ENCODE results near the gene OR13J1. TPM values are rescaled to one million over a fixed set of nuclear protein-coding genes. Genes with fewer than 3 reads are reported as not detected.

The OR13J1 gene
- total RNA-seq, 2 experiments from 2014 or later, result not detected

DNA sequence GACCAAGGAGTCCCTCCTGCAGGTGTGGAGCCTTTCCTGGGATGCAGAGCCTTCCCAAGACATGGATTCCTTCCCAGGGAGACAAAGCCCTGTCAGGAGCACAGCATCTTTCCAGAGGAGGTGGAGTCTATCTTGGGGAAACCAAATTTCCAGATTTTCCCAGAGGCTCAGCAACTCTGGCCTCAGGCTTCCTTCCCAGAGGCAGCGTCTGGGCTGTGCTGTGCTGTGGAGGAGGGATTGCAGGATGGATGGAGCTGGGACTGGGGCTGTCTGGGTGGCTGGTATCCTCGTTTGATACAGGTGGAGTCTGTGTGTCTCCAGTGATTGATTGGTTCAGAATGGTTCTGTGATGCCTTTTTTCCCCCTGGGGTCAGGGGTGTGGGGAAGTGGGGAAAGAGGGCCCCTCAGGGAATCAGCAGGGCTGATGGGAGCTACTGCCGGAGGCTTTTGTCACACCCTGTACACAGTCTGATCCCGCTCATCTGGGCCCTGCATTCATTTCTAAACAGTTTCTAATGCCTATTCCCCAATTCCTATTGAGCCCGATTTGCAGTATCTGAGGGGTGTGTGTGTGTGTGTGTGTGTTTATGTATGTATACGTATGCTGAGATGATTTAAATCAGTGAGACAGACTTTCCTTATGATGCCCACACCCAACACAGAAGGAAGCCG is 16.0 kb downstream of the OR13J1 start:
- Histone ChIP-seq H3K4me1 (ENCODE audit: insufficient read depth, low read length) (no peaks in the 10 kb centered on the region), H3K27me3 (ENCODE audit: control insufficient read depth in 1 of 2, insufficient read depth in 2 of 2, low read length in 2 of 2) (no peaks in the 10 kb centered on the region), H3K27ac (ENCODE audit: low read depth in 1 of 2, low read length in 2 of 2) (no peak overlapping the region), H3K36me3 (ENCODE audit: insufficient read depth, low read length) (no peaks in the 10 kb centered on the region), H3K4me3 (ENCODE audit: low read length) (no peak overlapping the region), H3K9me3 (ENCODE audit: control insufficient read depth in 1 of 2, insufficient read depth in 1 of 2, low read length in 2 of 2) (no peaks in the 10 kb centered on the region)
- no peak overlapping the region for H3K27ac Mint-ChIP-seq
- CTCF ChIA-PET, result no interaction called here
- DNase-seq (no peak), ATAC-seq (ENCODE audit: poor library complexity) (no peak)
- intact Hi-C loops (cut with DNase I, micrococcal nuclease), result no loop called here
- H3K4me1 Mint-ChIP-seq (ENCODE audit: low read depth), result no peaks in the 10 kb centered on the region
- H3K27me3 Mint-ChIP-seq, result no peaks in the 10 kb centered on the region
- TF ChIP-seq, protein P1, sequence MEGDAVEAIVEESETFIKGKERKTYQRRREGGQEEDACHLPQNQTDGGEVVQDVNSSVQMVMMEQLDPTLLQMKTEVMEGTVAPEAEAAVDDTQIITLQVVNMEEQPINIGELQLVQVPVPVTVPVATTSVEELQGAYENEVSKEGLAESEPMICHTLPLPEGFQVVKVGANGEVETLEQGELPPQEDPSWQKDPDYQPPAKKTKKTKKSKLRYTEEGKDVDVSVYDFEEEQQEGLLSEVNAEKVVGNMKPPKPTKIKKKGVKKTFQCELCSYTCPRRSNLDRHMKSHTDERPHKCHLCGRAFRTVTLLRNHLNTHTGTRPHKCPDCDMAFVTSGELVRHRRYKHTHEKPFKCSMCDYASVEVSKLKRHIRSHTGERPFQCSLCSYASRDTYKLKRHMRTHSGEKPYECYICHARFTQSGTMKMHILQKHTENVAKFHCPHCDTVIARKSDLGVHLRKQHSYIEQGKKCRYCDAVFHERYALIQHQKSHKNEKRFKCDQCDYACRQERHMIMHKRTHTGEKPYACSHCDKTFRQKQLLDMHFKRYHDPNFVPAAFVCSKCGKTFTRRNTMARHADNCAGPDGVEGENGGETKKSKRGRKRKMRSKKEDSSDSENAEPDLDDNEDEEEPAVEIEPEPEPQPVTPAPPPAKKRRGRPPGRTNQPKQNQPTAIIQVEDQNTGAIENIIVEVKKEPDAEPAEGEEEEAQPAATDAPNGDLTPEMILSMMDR (IDR thresholded peaks at IDR 0.05), result no peak
- no peak overlapping the region for H3K4me3 Mint-ChIP-seq
- no peaks in the 10 kb centered on the region for H3K9me3 Mint-ChIP-seq
- no peaks in the 10 kb centered on the region for H3K36me3 Mint-ChIP-seq (ENCODE audit: low read depth)
- POLR2A ChIA-PET, result no interaction called here

DNA sequence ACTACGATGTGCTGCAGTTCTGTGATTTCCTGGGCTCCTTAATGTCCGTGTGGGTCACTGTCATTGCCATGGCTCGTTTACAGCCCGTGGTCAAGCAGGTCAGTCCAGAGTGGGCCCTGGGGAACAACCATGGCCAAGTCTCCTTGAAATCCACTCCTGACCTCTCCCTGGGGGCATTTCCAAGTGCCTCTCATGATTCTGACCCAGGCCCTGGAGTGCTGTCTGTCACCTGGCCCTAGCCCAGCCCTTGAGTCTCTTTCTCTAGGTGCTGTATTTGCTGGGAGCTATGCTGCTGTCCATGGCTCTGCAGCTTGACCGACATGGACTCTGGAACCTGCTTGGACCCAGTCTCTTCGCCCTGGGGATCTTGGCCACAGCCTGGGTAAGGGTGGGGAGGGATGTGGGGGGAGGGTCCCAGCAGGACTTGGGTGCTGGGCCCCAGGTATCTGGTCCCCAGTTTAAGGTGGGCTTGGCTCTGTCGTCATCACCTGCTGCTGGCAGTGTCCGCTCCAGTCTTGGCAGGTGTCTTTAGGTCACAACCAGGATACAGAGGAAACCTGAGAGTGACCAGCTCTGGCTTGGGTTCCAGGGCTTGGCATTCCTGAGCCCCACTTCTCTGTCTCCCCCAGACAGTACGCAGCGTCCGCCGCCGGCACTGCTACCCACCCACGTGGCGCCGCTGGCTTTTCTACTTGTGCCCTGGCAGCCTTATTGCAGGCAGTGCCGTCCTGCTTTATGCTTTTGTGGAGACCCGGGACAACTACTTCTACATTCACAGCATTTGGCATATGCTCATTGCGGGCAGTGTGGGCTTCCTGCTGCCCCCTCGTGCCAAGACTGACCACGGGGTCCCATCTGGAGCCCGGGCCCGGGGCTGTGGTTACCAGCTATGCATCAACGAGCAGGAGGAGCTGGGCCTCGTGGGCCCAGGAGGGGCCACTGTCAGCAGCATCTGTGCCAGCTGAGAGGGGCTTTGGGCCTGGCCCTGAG is 17.0 kb downstream of the OR13J1 start:
- Histone ChIP-seq H3K36me3 (ENCODE audit: insufficient read depth, low read length) (no peaks in the 10 kb centered on the region), H3K4me3 (ENCODE audit: low read length) (no peak overlapping the region), H3K9me3 (ENCODE audit: control insufficient read depth in 1 of 2, insufficient read depth in 1 of 2, low read length in 2 of 2) (no peaks in the 10 kb centered on the region), H3K27ac (ENCODE audit: low read depth in 1 of 2, low read length in 2 of 2) (no peak overlapping the region), H3K4me1 (ENCODE audit: insufficient read depth, low read length) (no peaks in the 10 kb centered on the region), H3K27me3 (ENCODE audit: control insufficient read depth in 1 of 2, insufficient read depth in 2 of 2, low read length in 2 of 2) (no peaks in the 10 kb centered on the region)
- Mint-ChIP-seq H3K4me3 (no peak overlapping the region), H3K36me3 (ENCODE audit: low read depth) (peaks cover 2% of the 10 kb centered on the region), H3K9me3 (no peaks in the 10 kb centered on the region), H3K27me3 (no peaks in the 10 kb centered on the region), H3K4me1 (ENCODE audit: low read depth) (no peaks in the 10 kb centered on the region), H3K27ac (no peak overlapping the region)
- ChIA-PET POLR2A (no interaction called here), CTCF (interaction anchor here (0.5 kb wide), 1 partner anchor 85 kb away, joined by 3 read pairs; no protein-coding TSS in a partner anchor)
- intact Hi-C loops (cut with DNase I, micrococcal nuclease), result no loop called here
- TF ChIP-seq, protein P1 (IDR thresholded peaks at IDR 0.05), result no peak
- no peak for ATAC-seq (ENCODE audit: poor library complexity)
- DNase-seq, result no peak

DNA sequence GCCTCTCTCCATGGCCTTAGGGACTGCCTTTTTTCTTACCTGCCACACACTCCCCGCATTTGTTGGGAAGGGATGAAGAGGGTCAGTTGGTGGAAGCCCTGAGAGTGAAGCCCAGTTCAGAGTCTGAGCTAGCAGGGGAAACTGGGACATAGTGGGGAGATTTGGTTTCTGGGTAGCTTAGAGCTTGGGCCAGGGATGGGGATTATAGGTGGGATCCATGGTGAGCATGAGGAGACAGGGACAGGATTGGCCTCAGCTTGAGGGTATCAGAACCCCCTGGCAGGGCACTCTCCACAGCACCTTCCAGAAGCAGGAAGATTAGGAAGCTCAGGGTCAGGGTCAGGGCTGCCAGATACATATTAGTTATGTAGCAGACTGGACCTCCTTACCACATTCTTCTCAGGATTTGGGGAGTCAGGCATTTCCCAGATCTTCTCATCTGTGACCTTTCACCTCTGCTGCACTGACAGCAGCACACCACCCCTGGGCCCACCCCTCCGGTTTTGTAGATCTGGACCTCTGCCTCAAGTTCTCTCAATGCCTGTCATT is 17.9 kb downstream of the OR13J1 start:
- POLR2A ChIA-PET, result no interaction called here
- Mint-ChIP-seq H3K9me3 (no peaks in the 10 kb centered on the region), H3K27me3 (no peaks in the 10 kb centered on the region), H3K4me1 (ENCODE audit: low read depth) (no peaks in the 10 kb centered on the region), H3K4me3 (no peak overlapping the region), H3K27ac (no peak overlapping the region), H3K36me3 (ENCODE audit: low read depth) (peaks cover 10% of the 10 kb centered on the region)
- H3K27me3 ChIP-seq (ENCODE audit: control insufficient read depth in 1 of 2, insufficient read depth in 2 of 2, low read length in 2 of 2), result no peaks in the 10 kb centered on the region
- DNase-seq (no peak), ATAC-seq (ENCODE audit: poor library complexity) (no peak)
- H3K4me1 ChIP-seq (ENCODE audit: insufficient read depth, low read length), result no peaks in the 10 kb centered on the region
- intact Hi-C loops (cut with DNase I, micrococcal nuclease), result no loop called here
- H3K27ac ChIP-seq (ENCODE audit: low read depth in 1 of 2, low read length in 2 of 2), result no peak overlapping the region
- CTCF ChIA-PET, result interaction anchor here (0.5 kb wide), 1 partner anchor 84 kb away, joined by 3 read pairs; no protein-coding TSS in a partner anchor
- peaks cover 2% of the 10 kb centered on the region for H3K36me3 ChIP-seq (ENCODE audit: insufficient read depth, low read length)
- no peak overlapping the region for H3K4me3 ChIP-seq (ENCODE audit: low read length)
- TF ChIP-seq, protein P1 (IDR thresholded peaks at IDR 0.05), result no peak
- no peaks in the 10 kb centered on the region for H3K9me3 ChIP-seq (ENCODE audit: control insufficient read depth in 1 of 2, insufficient read depth in 1 of 2, low read length in 2 of 2)
